HG02970 (cell line): ENCODE results near the gene RPS27.

Experiments
- ATAC-seq: cut with Tn5 transposase; IDR thresholded peaks from one replicate; pipeline ENCODE4 v1.9.1; 2021; ENCODE audit warnings: mild to moderate bottlenecking, moderate library complexity, moderate number of reproducible peaks; ENCODE audit not compliant: unreplicated experiment, low FRiP score

RPS27 gene

DNA sequence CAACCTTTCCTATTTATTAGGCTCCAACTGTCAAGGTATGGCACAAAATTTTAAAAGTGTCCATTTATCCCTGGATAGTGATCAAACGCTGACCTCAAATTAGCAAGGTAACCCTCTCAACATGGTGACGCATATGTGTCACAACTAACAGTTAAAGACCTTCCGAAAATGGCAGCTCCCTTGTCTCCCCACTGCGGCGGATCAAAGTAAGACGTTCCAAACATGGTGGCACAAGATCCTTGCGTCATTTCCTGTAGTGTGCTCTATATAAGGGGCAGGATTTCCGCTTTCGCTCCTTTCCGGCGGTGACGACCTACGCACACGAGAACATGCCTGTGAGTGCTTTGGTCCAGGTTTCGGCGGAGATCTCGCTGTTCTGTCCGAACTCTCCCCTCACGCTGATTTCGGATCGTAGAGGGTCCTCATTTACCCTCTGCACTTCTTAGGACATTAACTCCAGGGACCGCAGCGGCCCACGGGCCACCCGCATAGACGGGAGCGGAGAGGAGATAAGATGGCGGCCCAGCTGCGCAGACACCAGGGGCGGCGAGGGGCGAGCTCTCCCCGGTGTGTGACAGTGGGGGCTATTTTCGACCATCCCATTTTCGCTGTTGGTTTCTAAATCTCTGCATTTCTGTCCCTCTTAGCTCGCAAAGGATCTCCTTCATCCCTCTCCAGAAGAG is at the start of gene RPS27:
RPS27 (plus strand) TSS at position 295 of the 683 bp plus-strand sequence; CDS start at position 330, 35 bp downstream.
- ATAC-seq, result peak; percentile 66

DNA sequence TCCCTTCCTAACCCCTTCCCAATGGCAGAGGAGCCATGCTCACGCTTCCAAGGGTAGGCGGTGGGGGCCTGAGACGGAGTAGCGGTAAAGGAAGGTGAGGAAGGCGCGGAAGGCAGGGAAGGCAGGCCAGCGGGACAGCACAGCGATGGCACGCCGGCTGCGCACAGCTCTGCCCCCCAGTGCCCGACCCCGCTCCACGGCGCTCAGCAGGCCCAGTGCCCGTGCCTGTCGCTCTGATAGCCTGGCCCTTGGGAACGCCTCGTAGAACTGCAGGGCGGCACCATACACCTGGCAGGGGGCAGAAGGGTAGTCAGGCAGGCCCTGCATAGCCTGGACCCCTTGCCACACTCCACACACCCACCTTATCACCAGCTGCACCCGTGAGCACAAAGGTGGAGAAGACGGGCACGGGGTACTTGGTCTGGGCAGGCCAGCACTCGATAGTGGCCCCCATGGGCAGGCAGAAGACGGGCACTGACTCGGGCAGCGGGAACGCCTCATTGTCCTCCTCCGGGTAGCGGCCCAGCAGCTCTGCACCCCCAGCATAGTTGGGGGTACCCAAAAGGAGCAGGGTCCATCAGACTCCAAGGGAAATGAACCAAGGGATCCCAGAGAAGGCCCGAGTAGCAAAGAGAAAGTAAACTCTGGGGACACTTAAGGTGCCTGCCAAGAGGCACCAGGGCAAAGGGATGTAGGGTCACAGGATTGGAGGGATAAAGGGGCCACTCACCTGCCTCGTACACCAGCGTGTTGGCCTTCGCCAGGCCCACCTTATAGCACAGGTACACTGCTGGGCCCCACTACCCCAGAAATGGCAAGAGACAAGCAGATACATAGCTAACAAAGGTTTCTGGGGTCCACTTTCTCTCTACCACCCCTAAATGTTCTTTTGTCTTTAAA is 48.5 kb upstream of the RPS27 start:
- no peak for ATAC-seq

DNA sequence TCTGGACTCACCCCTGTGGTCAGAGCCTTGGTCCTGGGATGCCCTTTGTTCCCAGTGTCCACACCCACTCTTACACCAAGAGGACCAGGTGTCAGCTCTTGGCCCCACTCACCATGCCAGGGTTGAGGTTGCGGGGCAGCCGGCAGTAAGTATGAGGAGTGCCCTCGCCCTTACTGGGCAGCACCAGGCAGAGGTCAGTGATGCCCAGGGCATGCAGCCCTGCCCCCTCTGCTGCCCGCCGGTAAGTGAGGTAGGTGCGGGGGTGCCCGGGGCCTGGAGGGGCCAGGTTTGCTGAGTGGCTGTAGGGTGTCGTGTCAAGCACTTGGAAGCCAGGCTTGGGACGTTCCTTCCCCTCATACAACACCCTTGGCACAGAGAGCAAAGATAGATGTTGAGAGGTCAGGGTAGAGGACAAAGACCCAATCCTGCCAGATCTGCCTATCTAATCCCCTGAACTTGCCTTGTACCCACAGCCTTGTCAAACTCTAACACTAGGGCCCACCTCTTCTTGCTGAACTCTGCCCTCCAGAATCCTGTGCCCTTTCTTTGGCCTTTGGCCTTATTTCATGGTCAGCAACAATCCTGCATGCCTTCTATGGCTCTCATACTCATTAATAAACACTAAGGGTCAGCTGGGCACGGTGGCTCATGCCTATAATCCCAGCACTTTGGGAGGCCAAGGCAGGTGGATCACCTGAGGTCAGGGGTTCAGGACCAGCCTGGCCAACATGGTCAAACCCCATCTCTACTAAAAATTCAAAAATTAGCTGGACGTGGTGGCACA is 47.6 kb upstream of the RPS27 start:
- ATAC-seq, result no peak

DNA sequence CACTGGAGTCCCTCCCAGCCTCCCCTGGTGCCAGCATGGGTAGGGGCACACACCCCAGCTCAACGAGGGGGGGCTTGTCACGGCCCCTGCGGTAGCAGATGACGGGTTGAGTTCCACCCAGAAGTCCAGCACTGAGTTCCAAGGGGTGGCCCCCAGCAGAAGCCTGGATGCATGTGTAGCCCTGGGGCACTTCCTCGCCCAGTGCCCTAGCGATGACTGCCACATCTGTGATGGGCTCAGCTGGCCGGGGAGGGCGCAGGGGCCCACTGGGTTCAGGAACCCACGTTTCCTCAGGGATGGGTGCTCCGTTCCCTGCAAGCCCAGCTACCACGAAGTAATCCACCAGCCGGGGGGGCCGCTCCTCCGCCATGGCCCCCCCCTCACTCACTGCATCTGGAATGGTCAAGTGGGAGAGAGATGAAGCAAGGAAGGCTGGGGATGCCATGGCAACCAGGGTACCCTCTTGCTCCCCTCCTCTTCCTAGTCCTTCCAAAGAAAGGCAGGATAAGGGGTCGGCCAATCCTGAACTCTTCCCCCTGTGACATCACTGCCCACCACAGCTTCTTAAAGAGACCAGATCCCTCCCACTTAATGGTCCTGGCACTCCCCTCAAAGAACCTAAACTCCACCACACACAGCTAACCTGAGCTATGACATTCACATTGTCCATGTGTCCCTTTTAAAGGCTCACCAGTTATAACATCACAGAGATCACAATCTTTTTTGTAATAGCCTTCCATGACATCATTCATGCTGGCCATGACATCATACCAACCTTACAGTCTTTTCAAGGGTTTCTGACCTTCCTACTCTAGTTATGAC is 46.3 kb upstream of the RPS27 start:
- ATAC-seq, result no peak

DNA sequence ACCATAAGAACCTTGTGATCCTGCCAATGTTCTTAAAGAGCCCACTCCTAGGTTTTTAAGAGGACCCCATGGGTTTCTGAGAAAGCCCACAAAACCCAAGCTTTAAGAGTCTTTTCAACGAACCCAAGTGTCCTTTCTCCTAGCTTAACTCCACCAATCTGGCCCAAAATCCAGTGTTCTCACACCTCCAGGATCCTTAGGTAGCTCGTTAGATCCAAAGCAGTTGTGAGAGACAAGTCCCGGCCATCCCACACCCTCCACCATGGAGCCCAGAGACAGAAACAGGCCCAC is 45.8 kb upstream of the RPS27 start:
- no peak for ATAC-seq

DNA sequence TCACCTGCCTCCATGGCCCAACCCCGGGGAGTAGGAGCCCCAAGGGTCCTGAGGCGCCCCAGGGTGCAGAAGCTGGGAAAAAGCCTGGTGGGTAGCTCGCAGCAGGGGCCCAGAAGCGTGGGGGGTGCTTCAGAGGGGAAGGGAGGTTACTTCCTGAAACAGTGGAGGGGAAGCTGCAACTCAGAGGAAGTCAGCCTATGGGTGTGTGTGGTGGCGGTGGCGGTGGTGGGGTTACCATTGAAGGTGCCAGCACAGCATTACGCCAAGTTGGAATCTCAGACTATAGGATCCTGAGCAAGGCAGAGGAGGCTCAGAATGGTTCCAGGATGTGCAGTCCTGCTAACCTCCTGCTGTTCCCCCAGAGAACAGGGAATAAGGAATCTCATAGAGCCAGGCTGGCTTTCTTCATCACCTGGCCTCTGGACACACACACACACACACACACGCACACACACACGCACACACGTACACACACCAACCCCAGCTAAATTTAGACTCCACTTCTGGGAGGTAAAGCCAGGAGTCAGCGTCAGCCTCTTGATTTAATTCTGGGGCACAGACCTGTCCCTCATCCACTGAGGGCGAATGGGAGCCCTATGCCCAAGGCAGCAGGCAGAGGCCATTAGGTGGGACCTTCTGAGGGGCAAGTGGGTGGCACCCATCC is 45.3 kb upstream of the RPS27 start:
- no peak for ATAC-seq

DNA sequence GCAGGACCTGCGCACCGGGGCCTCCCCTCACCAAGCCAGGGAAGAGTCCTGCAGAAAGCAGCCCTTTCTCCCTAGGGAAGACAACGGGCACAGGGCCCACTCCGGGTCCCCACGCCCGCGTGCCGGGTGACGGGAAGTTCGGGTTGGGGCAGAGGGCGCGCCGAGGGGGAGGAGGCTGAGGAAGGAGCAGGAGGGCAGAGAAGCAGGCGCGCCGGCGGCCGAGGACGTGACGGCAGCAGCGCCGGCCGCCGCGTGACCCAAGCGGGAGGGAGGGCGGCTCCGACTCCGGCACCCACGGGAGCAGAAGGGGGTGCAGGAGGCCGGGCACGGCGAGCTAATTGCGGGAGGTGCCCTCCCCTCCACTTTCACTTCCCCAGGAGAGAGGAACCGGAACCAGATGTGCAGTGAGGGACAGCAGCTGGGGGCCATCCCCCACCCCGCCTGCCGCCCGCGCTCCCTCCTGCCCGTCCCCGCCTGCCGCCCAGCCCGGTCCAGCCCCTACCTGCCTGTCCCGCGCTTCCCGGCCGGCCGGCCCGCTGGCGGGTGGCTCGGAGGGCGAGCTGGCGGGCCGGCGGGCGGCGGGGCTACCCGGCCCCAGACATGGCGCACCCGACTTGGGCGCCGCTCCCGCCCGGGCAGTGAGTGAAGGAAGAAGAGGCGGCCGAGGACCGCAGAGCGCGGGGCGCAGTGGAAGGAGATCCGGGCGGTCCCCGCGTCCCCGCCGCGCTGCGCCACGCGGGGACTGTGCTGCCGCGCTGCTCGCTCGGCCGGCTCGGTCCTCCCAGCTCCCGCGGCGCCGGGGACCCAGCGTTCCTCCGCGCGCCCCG is 44.6 kb upstream of the RPS27 start:
- ATAC-seq, result peak; percentile 63

DNA sequence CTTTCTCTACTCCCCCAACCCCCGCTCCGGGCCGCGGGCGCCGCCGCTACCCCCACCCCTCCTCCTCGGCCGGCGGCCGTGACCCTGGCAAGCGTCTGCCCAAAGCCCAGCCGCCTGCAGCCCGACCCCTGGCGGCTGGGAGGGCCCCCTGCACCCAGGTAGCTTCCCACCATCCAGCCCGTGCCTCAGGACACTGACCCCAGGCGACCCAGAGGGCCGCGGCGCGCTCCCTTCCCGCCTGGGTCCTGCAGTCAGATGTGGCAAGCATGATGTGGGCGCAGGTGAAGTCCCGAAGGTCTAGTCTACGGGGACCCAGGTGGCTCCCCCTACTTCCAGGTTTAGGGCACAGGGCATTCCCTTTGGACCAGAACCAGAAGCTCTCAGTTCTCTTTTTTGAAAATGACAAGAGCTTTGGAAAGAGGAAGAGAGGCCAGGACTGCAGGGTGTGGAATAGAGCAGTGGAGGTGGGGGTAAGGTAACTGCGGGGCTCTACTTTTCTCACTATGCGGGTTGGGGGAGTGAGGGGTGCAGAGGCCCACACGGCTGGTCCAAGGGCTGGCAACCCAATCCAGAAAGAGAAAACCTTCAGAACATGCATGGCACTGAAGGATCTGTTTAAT is 43.8 kb upstream of the RPS27 start, which contains the start of gene DENND4B:
DENND4B (minus strand) TSS at position 97 of the 620 bp plus-strand sequence. CDS start 2,344 bp downstream, outside the sequence.
- peak; percentile 49 for ATAC-seq

DNA sequence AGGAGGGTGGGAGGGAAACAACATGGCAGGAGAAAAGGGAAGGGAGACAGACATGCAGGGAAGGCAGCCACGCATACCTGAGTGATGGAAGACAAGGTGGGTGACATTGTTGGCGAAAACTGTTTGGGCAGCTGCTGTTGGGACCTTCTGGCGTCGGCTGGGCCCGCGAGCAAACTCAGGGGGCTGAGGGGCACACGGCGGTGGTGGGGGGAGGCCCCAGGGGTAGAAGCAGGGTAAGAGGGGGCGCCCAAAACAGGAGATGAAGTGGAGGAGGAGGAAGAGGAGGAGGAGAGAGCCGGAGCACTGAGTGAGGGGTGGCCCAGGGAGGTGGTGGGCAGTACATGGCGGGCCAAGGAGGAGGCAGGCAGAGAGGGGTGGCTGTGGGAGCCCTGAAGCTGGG is 39.4 kb upstream of the RPS27 start:
- ATAC-seq, result no peak

DNA sequence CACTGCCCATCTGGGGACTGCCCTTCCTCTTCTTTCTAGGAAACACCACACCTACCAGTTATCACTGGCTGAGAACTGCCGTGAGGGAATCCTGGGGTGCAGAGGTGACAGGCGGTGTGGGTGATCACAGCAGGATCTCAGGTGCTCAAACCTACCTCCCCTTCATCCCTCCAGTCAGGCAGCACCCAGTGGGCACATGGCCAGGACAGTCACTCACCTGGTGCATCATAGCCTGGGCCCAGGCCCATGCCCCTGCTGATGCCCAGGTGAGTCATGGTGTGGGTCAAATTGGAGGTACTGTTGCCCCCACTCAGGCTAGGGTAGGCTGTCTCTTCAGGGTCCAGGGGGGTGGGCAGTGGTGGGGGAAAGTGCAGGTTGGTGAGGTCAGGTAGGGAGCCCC is 38.8 kb upstream of the RPS27 start:
- no peak for ATAC-seq

DNA sequence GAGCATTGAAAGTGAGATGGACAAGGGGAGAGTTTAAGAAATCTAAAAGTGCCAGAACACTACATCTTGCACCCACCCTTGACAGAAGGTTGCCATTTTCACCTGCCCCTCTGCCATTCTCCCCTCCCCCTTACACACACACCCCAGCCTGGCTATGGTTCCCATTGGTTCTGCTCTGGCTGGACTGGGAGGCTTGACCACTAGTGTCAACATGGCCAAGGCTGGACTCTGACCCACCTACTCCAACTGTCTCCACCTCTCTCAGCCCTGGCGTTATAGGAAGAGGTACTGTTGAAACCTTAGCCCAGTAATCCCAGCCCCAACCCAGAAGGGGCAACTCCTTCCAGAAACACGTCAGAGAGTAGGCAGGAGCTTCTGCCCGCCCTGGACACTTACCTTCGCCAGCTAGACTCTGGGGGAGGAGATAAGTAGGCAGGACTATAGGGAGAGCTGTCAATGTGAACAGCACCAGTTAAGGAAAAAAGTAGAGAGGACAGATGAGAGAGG is 36.6 kb upstream of the RPS27 start:
- ATAC-seq, result no peak

DNA sequence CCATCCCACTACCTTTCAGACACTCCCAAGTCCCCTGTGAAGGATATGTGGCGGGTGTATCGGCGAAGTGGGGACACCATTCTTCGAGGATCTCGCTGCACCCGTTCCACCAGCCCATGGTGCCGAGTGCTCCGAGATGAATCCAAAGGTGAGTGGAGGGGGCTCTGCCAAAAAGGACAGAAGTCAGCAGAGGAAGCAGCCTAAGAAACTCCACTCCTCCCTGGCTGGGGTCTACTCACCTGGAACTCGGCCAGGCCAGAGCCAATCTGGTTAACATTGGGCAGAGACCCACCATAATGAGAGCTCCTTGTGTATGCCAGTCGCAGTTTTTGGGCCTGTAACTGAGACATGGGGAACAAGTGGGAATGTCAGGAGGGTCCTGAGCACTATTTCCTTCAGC is 35.7 kb upstream of the RPS27 start:
- no peak for ATAC-seq

DNA sequence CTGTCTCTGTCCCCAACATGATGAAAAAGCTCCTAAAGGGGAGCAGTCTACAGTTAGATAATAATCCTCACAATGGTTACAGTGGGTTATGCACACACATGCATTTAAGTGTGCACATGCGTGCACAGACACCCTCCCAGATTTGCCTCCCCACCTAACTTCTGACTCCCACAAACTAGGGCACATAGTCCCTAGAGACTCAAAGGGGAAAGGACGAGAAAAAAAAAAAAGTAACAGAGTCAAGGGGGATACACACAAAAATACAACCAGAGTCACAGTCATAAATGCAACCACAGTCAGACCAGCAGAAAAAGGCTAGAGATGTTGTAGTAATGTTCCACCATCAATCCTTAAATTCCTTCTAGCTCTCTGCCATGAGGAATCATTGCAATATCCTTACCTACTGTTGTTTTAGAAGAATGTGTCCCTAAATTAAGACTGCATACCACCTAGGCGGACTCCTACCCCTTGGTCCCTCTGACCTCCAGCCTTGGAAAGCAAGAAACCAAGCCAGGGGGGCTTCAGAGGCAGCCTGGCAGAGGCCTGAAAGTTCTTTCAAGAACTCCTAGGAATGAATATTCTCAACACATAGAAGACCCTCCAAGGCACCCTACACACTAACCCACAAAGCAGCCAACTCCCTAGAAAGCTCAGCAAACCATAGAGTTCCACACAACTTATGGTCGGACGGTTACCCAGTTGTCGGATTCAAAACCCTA is 33.4 kb upstream of the RPS27 start:
- no peak for ATAC-seq

DNA sequence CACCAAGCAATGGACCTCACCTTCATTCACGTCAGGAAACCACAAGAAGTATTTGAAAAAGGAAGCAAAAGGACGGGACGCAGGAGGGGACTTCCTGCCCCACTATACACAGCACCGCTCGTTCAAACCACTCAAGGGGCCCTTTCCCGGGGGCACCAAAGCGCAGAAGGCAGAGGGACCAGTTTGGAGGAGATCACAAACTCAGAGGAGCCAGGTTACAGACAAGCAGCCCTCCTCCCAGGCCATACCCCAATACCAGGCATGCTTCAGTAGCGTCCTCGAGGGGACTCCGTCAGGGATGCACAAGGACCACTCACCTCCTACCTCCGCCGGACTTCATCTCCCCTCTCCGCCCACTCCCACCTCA is 32.8 kb upstream of the RPS27 start:
- ATAC-seq, result peak; percentile 3

DNA sequence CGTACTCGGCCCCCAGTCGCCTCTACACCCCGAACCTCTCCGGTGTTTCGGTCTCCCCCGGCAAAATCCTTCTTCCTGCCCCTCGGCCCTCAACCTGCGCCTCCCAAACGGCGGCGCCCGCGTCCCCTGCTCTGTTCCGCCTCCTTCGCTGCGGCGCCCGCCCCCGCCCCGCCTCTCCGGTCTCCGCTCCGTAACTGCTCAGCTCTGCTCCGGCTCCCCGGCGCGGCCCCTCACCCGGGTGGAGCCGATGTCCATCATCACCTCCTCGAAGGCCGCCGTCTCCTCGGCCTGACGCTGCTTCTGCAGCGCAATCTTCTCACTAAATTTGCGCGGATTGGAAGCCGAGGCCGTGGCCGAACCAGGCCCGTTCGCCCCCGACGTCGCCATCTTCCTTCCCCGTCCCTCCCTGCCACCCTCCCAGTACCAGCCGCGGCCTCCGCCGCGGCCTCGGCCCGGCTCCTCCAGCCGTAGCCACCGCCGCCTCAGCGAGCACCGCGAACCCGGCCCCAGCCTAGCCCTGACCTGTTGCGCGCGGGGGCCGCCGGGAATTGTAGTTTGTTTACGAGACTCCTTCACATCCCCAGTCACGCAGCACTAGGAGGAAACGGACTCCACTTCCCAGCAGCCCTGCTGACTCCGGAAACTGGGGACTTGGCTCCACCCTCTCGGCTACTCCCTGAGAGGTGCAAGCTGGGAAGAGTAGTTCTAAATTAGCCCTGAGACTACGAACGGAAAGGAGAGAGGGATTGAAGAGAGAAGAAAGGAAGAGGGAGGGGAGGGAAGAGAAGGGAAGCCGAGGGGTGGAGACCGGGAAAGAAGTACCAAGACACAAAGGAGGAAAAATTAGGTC is 32.2 kb upstream of the RPS27 start, which contains the start of gene CRTC2:
CRTC2 (minus strand) TSS at position 502 of the 850 bp plus-strand sequence; CDS start at position 387, 115 bp downstream.
- ATAC-seq, result peak; percentile 76

DNA sequence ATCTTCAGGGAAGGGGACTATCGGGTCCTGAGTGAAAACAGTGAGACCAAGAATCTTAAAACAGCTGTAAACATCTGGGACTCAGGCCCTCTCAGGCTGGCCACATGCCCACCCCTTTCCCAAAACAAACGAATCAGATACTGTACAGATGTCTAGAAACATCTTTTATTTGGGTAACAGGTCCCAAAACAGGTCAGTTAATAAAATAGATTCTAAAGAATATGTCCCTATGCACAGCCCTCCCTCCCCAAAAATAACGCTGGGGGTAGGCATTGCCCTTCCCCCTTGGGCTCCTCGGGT is 31.7 kb upstream of the RPS27 start:
- no peak for ATAC-seq

DNA sequence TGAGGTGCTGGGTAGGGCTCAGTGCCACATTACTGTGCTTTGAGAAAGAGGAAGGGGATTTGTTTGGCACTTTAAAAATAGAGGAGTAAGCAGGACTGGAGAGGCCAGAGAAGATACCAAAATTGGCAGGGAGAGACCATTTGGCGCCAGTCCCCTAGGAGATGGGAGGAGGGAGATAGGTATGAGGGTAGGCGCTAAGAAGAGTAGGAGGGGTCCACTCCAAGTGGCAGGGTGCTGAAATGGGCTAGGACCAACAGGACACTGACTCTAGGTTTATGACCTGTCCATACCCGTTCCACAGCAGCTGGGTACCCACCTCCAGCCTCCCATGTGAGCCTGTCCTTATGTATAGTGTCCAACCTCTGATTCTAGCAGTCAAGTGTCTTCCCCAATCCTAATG is 31.1 kb upstream of the RPS27 start:
- no peak for ATAC-seq
